ENCODE results near the gene ANKS1A. TPM values are rescaled to one million over a fixed set of nuclear protein-coding genes. Genes with fewer than 3 reads are reported as not detected.
"Not testable (repeated sequence)": the region's sequence is repeated elsewhere in the genome, so short reads cannot be mapped to it uniquely, and the experiment has no call there.

The ANKS1A gene
- total RNA-seq, 1 experiment from 2014 or later = 14.0 TPM

DNA sequence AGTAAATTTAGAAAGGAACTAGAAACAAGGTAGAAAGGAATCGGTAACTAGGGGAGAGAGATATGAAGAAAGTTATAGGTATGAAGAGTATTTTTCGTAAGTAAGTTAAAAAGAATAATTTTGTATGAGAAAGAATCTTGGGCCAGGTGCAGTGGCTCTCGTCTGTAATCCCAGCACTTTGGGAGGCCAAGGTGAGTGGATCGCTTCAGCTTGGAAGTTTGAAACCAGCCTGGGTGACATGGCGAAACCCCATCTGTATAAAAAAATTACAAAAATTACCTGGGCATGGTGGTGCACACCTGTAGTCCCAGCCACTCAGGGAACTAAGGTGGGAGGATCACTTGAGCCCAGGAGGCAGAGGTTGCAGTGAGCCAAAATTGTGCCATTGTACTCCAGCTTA is 210.1 kb downstream of the ANKS1A start:
- Mint-ChIP-seq H3K9me3 (ENCODE audit: unreplicated experiment) (no peaks in the 10 kb centered on the region), H3K36me3 (ENCODE audit: insufficient read depth, unreplicated experiment) (no peaks in the 10 kb centered on the region), H3K27ac (ENCODE audit: low read depth, unreplicated experiment) (no peak overlapping the region), H3K4me3 (ENCODE audit: unreplicated experiment) (no peak overlapping the region), H3K4me1 (ENCODE audit: insufficient read depth, unreplicated experiment) (peaks cover 11% of the 10 kb centered on the region), H3K27me3 (ENCODE audit: insufficient read depth, unreplicated experiment) (no peaks in the 10 kb centered on the region)
- intact Hi-C loops (cut with micrococcal nuclease) = no loop called here
- no TSS peak for BruUV-seq (replicated peaks)
- ChIA-PET POLR2A (interaction anchor here (0.7 kb wide), 3 partner anchors 69 to 160 kb away, joined by 3 to 6 read pairs (median 3); no protein-coding TSS in a partner anchor), CTCF (no interaction called here)
- TF ChIP-seq CTCF (IDR thresholded peaks at IDR 0.05; ENCODE audit: unreplicated experiment) = no peak
- no peak for DNase-seq (ENCODE audit: unreplicated experiment)

GRCh38 chr6:35105078-35105477 is 216.0 kb downstream of the ANKS1A start:
- CTCF ChIA-PET = interaction anchor here (0.7 kb wide), 1 partner anchor 122 kb away, joined by 4 read pairs; no protein-coding TSS in a partner anchor
- no peaks in the 10 kb centered on the region for H3K9me3 Mint-ChIP-seq (ENCODE audit: unreplicated experiment)

DNA sequence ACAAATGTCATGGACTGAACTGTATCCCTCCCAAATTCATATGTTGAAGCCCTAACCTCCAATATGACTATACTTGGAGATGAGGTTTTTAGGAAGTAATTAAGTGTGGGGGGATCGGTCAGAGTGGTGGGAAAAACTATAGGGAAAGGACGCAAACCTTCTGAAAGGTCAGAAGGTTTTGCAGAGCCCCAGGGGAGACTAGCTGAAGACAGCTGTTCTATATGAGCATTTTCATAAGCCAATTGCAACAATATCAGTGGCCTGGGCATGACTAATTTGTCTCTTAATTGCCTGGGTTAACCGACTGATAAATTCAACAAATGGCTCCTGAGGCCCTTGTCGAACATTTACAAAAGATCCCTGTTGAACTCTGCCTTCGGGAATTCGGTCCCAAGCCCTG is 217.0 kb downstream of the ANKS1A start:
- intact Hi-C loops (cut with micrococcal nuclease); DNase-seq (ENCODE audit: unreplicated experiment); H3K9me3 Mint-ChIP-seq (ENCODE audit: unreplicated experiment); H3K4me3 Mint-ChIP-seq (ENCODE audit: unreplicated experiment); BruUV-seq (replicated peaks); H3K27ac Mint-ChIP-seq (ENCODE audit: low read depth, unreplicated experiment); H3K36me3 Mint-ChIP-seq (ENCODE audit: insufficient read depth, unreplicated experiment); H3K4me1 Mint-ChIP-seq (ENCODE audit: insufficient read depth, unreplicated experiment); H3K27me3 Mint-ChIP-seq (ENCODE audit: insufficient read depth, unreplicated experiment): not testable (repeated sequence)
- POLR2A ChIA-PET = interaction anchor here (0.9 kb wide), 1 partner anchor 9 kb away, joined by 3 read pairs; no protein-coding TSS in a partner anchor
- CTCF ChIA-PET = interaction anchor here (0.6 to 1.8 kb wide), 2 partner anchors 33 to 1395 kb away, joined by 3 to 5 read pairs; partner anchors contain the start of gene UQCC2

More at GRCh38 chr6:35105078-35105477, 216.0 kb downstream of the ANKS1A start:
- Mint-ChIP-seq H3K4me1 (ENCODE audit: insufficient read depth, unreplicated experiment) (no peaks in the 10 kb centered on the region), H3K4me3 (ENCODE audit: unreplicated experiment) (no peak overlapping the region), H3K27me3 (ENCODE audit: insufficient read depth, unreplicated experiment) (no peaks in the 10 kb centered on the region), H3K27ac (ENCODE audit: low read depth, unreplicated experiment) (no peak overlapping the region), H3K36me3 (ENCODE audit: insufficient read depth, unreplicated experiment) (peaks cover 10% of the 10 kb centered on the region)
- POLR2A ChIA-PET = interaction anchor here (0.9 kb wide), 1 partner anchor 8 kb away, joined by 3 read pairs; no protein-coding TSS in a partner anchor
- BruUV-seq (replicated peaks) = no TSS peak
- intact Hi-C loops (cut with micrococcal nuclease) = no loop called here
- no peak for DNase-seq (ENCODE audit: unreplicated experiment)
- no peak for TF ChIP-seq CTCF (IDR thresholded peaks at IDR 0.05; ENCODE audit: unreplicated experiment)

- H3K9me3 Mint-ChIP-seq (ENCODE audit: unreplicated experiment); BruUV-seq (replicated peaks); DNase-seq (ENCODE audit: unreplicated experiment); POLR2A ChIA-PET; H3K27me3 Mint-ChIP-seq (ENCODE audit: insufficient read depth, unreplicated experiment); H3K4me1 Mint-ChIP-seq (ENCODE audit: insufficient read depth, unreplicated experiment); H3K4me3 Mint-ChIP-seq (ENCODE audit: unreplicated experiment); H3K36me3 Mint-ChIP-seq (ENCODE audit: insufficient read depth, unreplicated experiment); H3K27ac Mint-ChIP-seq (ENCODE audit: low read depth, unreplicated experiment); intact Hi-C loops (cut with micrococcal nuclease): not testable (repeated sequence)
- CTCF ChIA-PET = interaction anchor here (1.8 kb wide), 1 partner anchor 32 kb away, joined by 5 read pairs; no protein-coding TSS in a partner anchor
These were observed 218.2 kb downstream of the ANKS1A start for GRCh38 chr6:35107208-35107607.

DNA sequence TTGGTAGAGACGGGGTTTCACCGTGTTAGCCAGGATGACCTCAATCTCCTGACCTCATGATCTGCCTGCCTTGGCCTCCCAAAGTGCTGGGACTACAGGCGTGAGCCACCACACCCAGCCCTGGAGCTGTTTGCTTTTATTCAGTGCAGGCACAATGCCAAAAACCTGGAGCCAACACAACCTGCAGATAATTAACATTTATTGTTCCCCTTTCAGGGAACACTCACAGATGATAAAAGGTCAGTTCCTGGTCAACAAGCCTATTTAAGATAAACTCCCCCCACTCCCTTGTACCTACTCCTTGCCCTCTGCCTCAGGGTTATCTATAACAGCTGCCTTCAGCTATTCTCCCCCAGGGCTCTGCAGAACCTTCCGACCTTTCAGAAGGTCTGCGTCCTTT is 218.7 kb downstream of the ANKS1A start:
- H3K27ac Mint-ChIP-seq (ENCODE audit: low read depth, unreplicated experiment); DNase-seq (ENCODE audit: unreplicated experiment); intact Hi-C loops (cut with micrococcal nuclease); H3K9me3 Mint-ChIP-seq (ENCODE audit: unreplicated experiment); H3K4me1 Mint-ChIP-seq (ENCODE audit: insufficient read depth, unreplicated experiment); BruUV-seq (replicated peaks); H3K27me3 Mint-ChIP-seq (ENCODE audit: insufficient read depth, unreplicated experiment); H3K36me3 Mint-ChIP-seq (ENCODE audit: insufficient read depth, unreplicated experiment); H3K4me3 Mint-ChIP-seq (ENCODE audit: unreplicated experiment): not testable (repeated sequence)
- ChIA-PET CTCF (interaction anchor here (0.7 to 1.8 kb wide), 2 partner anchors 32 to 180 kb away, joined by 4 to 5 read pairs; no protein-coding TSS in a partner anchor), POLR2A (interaction anchor here (0.7 kb wide), 1 partner anchor 86 kb away, joined by 3 read pairs; no protein-coding TSS in a partner anchor)

Measured in MCF 10A (cell line).